Measurements from ENCODE around the gene P2RY12. TPM values are rescaled to one million over a fixed set of nuclear protein-coding genes. Genes with fewer than 3 reads are reported as not detected.

The P2RY12 gene
- total RNA-seq, 4 donors from 2014 or later = 6.3 to 11.5 (median 8.8) TPM

- H3K4me3 ChIP-seq = no peak overlapping the region
- 79 to 92% methylated on average over 4 of the region's 4 CpGs for WGBS, 2 donors
- DNase-seq (ENCODE audit: low spot score in 2 of 2) = no peak
- no peaks in the 10 kb centered on the region for H3K9me3 ChIP-seq
- no peak overlapping the region for H3K27ac ChIP-seq
- no peaks in the 10 kb centered on the region for H3K27me3 ChIP-seq
- H3K36me3 ChIP-seq = no peaks in the 10 kb centered on the region
- peaks cover 0 to 18% (median 0%) of the 10 kb centered on the region in 4 donors for H3K4me1 ChIP-seq
- no peak for TF ChIP-seq CTCF (IDR thresholded peaks at IDR 0.05)
- TF ChIP-seq POLR2A (IDR thresholded peaks at IDR 0.05) = no peak
- no peak for TF ChIP-seq EP300 (IDR thresholded peaks at IDR 0.05)
Measured at GRCh38 chr3:151351648-151352047, 32.9 kb downstream of the P2RY12 start.

DNA sequence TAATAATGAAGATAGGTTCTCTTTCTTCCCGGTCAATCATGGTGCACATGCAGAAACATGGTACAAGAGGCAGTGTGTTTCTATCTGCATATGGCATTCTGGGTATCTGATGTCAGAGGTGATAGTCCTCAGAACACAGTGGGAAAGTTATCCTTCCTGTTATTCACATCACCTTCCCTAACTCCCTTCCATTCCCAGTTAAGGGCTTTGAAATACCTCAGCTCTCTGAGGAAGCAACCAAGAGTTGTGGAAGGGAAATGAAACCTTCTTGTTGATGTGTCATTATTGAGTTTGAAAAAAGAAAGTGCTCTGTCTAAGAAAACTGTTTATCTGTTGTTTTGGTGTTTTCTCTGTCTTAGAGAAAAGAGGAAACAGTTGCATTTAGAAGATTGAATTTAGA lies 33.3 kb downstream of the P2RY12 start:
- TF ChIP-seq CTCF (IDR thresholded peaks at IDR 0.05) = no peak
- TF ChIP-seq POLR2A (IDR thresholded peaks at IDR 0.05) = no peak
- TF ChIP-seq EP300 (IDR thresholded peaks at IDR 0.05) = no peak
- Histone ChIP-seq H3K36me3 (no peaks in the 10 kb centered on the region), H3K4me3 (no peak overlapping the region), H3K4me1 (peaks cover 0 to 21% (median 0%) of the 10 kb centered on the region in 4 donors), H3K9me3 (no peaks in the 10 kb centered on the region), H3K27me3 (no peaks in the 10 kb centered on the region), H3K27ac (no peak overlapping the region)
- WGBS, 2 donors = 86 to 100% methylated on average over 1 of the region's 1 CpG
- DNase-seq (ENCODE audit: low spot score in 2 of 2) = no peak

GRCh38 chr3:151350656-151351055 lies 33.9 kb downstream of the P2RY12 start:
- Histone ChIP-seq H3K36me3 (no peaks in the 10 kb centered on the region), H3K27ac (no peak overlapping the region), H3K9me3 (no peaks in the 10 kb centered on the region), H3K27me3 (no peaks in the 10 kb centered on the region), H3K4me3 (no peak overlapping the region), H3K4me1 (peaks cover 0 to 24% (median 0%) of the 10 kb centered on the region in 4 donors)
- no peak for DNase-seq (ENCODE audit: low spot score in 2 of 2)
- WGBS, 2 donors = 77 to 86% methylated on average over 1 of the region's 1 CpG
- TF ChIP-seq EP300 (IDR thresholded peaks at IDR 0.05) (no peak), CTCF (IDR thresholded peaks at IDR 0.05) (no peak), POLR2A (IDR thresholded peaks at IDR 0.05) (no peak)

DNA sequence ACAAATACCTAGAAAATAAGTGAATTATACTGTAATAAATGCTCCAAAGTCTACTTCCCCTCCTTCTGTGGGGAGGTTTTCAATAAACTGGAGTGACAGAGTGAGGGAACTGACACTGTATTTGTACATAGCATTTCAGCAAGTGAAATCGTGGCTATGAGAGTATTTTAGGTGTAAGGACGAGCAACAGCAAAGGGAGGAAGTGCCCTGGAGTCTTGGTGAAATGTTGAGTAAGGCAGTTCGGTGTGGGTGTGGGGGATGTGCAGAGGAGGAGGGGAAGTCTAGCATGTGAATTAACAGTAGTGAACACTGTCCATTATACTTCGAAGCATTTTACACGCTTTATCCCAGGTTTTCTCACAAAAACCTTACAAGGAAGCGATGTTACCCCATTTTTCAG lies 37.1 kb downstream of the P2RY12 start:
- WGBS, 2 donors = 68% methylated on average over 6 of the region's 6 CpGs
- Histone ChIP-seq H3K27me3 (no peaks in the 10 kb centered on the region), H3K9me3 (no peaks in the 10 kb centered on the region), H3K36me3 (no peaks in the 10 kb centered on the region), H3K4me3 (no peak overlapping the region), H3K4me1 (peaks cover 0 to 26% (median 0%) of the 10 kb centered on the region in 4 donors), H3K27ac (no peak overlapping the region)
- DNase-seq (ENCODE audit: low spot score in 2 of 2) = peak in 1 of 2 donors; percentile 48
- TF ChIP-seq POLR2A (IDR thresholded peaks at IDR 0.05) (no peak), EP300 (IDR thresholded peaks at IDR 0.05) (peak in 1 of 2 donors; percentile 86), CTCF (IDR thresholded peaks at IDR 0.05) (no peak)

DNA sequence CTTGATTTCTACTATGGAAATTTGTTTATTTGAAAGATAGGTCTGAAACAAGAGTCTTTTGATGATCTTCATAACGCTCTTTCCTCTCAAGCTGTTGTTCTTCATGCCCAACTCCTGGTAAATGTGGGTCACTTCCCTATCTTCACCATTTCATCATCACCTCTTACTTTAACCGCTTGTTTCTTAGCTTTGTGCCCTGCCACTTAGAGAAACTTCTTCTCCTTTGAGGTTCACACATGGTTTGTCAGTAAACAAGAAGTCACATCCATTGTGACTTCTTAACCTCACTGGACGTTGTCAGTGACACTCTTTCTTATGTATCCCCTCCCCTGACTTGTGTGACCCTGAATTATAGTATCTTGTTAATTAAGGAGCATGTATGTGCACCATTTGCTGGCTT lies 38.3 kb downstream of the P2RY12 start:
- H3K27me3 ChIP-seq = no peaks in the 10 kb centered on the region
- H3K36me3 ChIP-seq = no peaks in the 10 kb centered on the region
- WGBS, 2 donors = 47 to 73% methylated on average over 3 of the region's 3 CpGs
- peaks cover 0 to 26% (median 0%) of the 10 kb centered on the region in 4 donors for H3K4me1 ChIP-seq
- H3K4me3 ChIP-seq = no peak overlapping the region
- no peaks in the 10 kb centered on the region for H3K9me3 ChIP-seq
- H3K27ac ChIP-seq = peak overlapping the region in 1 of 4 donors; percentile 81
- no peak for DNase-seq (ENCODE audit: low spot score in 2 of 2)
- TF ChIP-seq EP300 (IDR thresholded peaks at IDR 0.05) = peak in 1 of 2 donors; percentile 42
- TF ChIP-seq POLR2A (IDR thresholded peaks at IDR 0.05) = no peak

DNA sequence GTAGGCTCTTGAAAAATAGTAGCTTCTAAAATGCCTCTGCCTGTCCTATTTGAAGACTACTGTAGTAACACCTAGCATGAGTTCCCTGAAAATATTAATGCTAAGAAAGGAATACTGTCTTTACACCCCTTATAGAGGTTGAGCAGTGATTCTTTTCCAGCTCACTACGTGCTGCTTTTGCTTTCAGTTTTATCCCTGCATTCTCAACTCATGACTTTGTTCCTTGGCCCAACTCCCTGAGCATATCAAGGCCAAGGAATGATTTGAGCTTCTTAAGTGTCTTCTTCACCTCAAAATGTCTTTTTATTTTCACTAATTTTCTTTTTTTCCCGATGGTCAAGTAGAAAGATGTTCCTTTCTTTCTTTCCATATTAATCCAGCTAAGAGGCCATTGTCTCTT lies 38.7 kb downstream of the P2RY12 start:
- WGBS, 2 donors = 30 to 33% methylated on average over 2 of the region's 2 CpGs
- no peaks in the 10 kb centered on the region for H3K36me3 ChIP-seq
- H3K9me3 ChIP-seq = no peaks in the 10 kb centered on the region
- peaks cover 0 to 26% (median 0%) of the 10 kb centered on the region in 4 donors for H3K4me1 ChIP-seq
- peak in 1 of 2 donors; percentile 61 for DNase-seq (ENCODE audit: low spot score in 2 of 2)
- H3K27me3 ChIP-seq = no peaks in the 10 kb centered on the region
- peak overlapping the region in 2 of 4 donors; percentile 8 to 36 for H3K4me3 ChIP-seq
- H3K27ac ChIP-seq = peak overlapping the region in 3 of 4 donors; percentile 37 to 81 (median 61)
- TF ChIP-seq POLR2A (IDR thresholded peaks at IDR 0.05) (no peak), EP300 (IDR thresholded peaks at IDR 0.05) (no peak), CTCF (IDR thresholded peaks at IDR 0.05) (no peak)

Measured in tibial nerve (tissue), 4 donors.